Measurements from ENCODE around the gene KIF6. TPM values are rescaled to one million over a fixed set of nuclear protein-coding genes. Genes with fewer than 3 reads are reported as not detected.

Gene KIF6
- total RNA-seq, 1 donor from 2014 or later, result 1.4 TPM

GRCh38 chr6:39422238-39422637 lies 303.0 kb downstream of the KIF6 start:
- no peak for DNase-seq (ENCODE audit: low spot score in 2 of 2, unreplicated experiment in 2 of 2)
- Mint-ChIP-seq H3K27ac (no peak overlapping the region), H3K27me3 (ENCODE audit: low read depth) (no peaks in the 10 kb centered on the region), H3K4me1 (peaks cover 5% of the 10 kb centered on the region), H3K36me3 (no peaks in the 10 kb centered on the region), H3K9me3 (no peaks in the 10 kb centered on the region), H3K4me3 (no peak overlapping the region)
- TF ChIP-seq CTCF (IDR thresholded peaks at IDR 0.05; ENCODE audit: unreplicated experiment), result no peak

- TF ChIP-seq CTCF (IDR thresholded peaks at IDR 0.05; ENCODE audit: unreplicated experiment), result no peak
- H3K27ac Mint-ChIP-seq, result no peak overlapping the region
- H3K36me3 Mint-ChIP-seq, result no peaks in the 10 kb centered on the region
- H3K4me1 Mint-ChIP-seq, result peaks cover 5% of the 10 kb centered on the region
- H3K27me3 Mint-ChIP-seq (ENCODE audit: low read depth), result no peaks in the 10 kb centered on the region
- no peak overlapping the region for H3K4me3 Mint-ChIP-seq
- H3K9me3 Mint-ChIP-seq, result no peaks in the 10 kb centered on the region
- DNase-seq (ENCODE audit: low spot score in 2 of 2, unreplicated experiment in 2 of 2), result no peak
These were observed 303.6 kb downstream of the KIF6 start for GRCh38 chr6:39421383-39422225.

GRCh38 chr6:39420300-39421265 lies 304.6 kb downstream of the KIF6 start:
- Mint-ChIP-seq H3K4me1 (peaks cover 3% of the 10 kb centered on the region), H3K27ac (no peak overlapping the region), H3K27me3 (ENCODE audit: low read depth) (no peaks in the 10 kb centered on the region), H3K9me3 (no peaks in the 10 kb centered on the region), H3K4me3 (no peak overlapping the region), H3K36me3 (no peaks in the 10 kb centered on the region)
- DNase-seq (ENCODE audit: low spot score in 2 of 2, unreplicated experiment in 2 of 2), result no peak
- TF ChIP-seq CTCF (IDR thresholded peaks at IDR 0.05; ENCODE audit: unreplicated experiment), result no peak

GRCh38 chr6:39419607-39420006 lies 305.6 kb downstream of the KIF6 start:
- Mint-ChIP-seq H3K9me3 (no peaks in the 10 kb centered on the region), H3K4me3 (no peak overlapping the region), H3K4me1 (peaks cover 3% of the 10 kb centered on the region), H3K27ac (no peak overlapping the region), H3K27me3 (ENCODE audit: low read depth) (no peaks in the 10 kb centered on the region), H3K36me3 (no peaks in the 10 kb centered on the region)
- TF ChIP-seq CTCF (IDR thresholded peaks at IDR 0.05; ENCODE audit: unreplicated experiment), result no peak
- no peak for DNase-seq (ENCODE audit: low spot score in 2 of 2, unreplicated experiment in 2 of 2)

GRCh38 chr6:39417440-39417839 lies 307.8 kb downstream of the KIF6 start:
- Mint-ChIP-seq H3K9me3 (no peaks in the 10 kb centered on the region), H3K4me1 (peaks cover 3% of the 10 kb centered on the region), H3K27ac (no peak overlapping the region), H3K27me3 (ENCODE audit: low read depth) (no peaks in the 10 kb centered on the region), H3K36me3 (no peaks in the 10 kb centered on the region), H3K4me3 (no peak overlapping the region)
- DNase-seq (ENCODE audit: low spot score in 2 of 2, unreplicated experiment in 2 of 2), result no peak
- no peak for TF ChIP-seq CTCF (IDR thresholded peaks at IDR 0.05; ENCODE audit: unreplicated experiment)
